A673 (cell line): ENCODE measurements around the gene NOC4L.

ENCODE experiments used
- EZH2 ChIP-seq: fragments of 200-600 bp; sonication (generic); IDR thresholded peaks from 2 replicates; pipeline ENCODE4 v1.6.1; 2017; ENCODE audit warnings: borderline replicate concordance, low read depth, mild to moderate bottlenecking, mixed read lengths, antibody characterized with exemption, low read length; ENCODE audit not compliant: poor library complexity, severe bottlenecking
- TF ChIP-seq, protein P1 (sequence below): fragments of 300-800, 200-600 bp; sonication (generic); conservative IDR thresholded peaks from 2 replicates; pipeline ENCODE4 v1.5.1; 2017; ENCODE audit warnings: low read depth, mild to moderate bottlenecking, antibody characterized with exemption, low read length, moderate library complexity, mixed read lengths

DNA sequence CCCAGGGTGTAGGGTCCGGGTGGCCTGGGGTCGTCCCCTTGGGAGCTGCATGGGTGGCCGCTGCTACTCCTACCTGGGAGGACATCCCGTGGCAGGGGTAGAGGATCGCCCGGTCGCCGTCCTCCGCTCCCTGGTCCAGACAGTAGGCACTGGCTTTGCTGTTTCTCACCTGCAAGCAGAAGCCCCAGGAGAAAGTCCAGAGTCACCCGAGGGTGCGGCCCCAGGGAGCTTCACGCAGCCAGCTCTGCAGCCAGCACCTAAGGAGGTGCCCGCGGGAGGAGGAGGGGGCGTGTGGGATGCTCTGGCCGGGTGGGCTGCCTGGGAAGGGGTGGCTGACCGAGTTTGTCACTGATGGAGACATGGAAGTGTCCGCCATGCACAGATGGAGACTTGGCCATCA, 54.8 kb downstream of the NOC4L start:
- TF ChIP-seq, protein P1, sequence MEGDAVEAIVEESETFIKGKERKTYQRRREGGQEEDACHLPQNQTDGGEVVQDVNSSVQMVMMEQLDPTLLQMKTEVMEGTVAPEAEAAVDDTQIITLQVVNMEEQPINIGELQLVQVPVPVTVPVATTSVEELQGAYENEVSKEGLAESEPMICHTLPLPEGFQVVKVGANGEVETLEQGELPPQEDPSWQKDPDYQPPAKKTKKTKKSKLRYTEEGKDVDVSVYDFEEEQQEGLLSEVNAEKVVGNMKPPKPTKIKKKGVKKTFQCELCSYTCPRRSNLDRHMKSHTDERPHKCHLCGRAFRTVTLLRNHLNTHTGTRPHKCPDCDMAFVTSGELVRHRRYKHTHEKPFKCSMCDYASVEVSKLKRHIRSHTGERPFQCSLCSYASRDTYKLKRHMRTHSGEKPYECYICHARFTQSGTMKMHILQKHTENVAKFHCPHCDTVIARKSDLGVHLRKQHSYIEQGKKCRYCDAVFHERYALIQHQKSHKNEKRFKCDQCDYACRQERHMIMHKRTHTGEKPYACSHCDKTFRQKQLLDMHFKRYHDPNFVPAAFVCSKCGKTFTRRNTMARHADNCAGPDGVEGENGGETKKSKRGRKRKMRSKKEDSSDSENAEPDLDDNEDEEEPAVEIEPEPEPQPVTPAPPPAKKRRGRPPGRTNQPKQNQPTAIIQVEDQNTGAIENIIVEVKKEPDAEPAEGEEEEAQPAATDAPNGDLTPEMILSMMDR, result no peak
- TF ChIP-seq EZH2, result no peak
